HG03520 (cell line): ENCODE measurements around the gene GRK5.
"Not testable (repeated sequence)": the region's sequence is repeated elsewhere in the genome, so short reads cannot be mapped to it uniquely, and the experiment has no call there.

Experiments
- ATAC-seq: cut with Tn5 transposase; IDR thresholded peaks from one replicate; pipeline ENCODE4 v1.9.1; 2021; ENCODE audit warnings: mild to moderate bottlenecking, moderate library complexity; ENCODE audit not compliant: unreplicated experiment

GRK5 gene

DNA sequence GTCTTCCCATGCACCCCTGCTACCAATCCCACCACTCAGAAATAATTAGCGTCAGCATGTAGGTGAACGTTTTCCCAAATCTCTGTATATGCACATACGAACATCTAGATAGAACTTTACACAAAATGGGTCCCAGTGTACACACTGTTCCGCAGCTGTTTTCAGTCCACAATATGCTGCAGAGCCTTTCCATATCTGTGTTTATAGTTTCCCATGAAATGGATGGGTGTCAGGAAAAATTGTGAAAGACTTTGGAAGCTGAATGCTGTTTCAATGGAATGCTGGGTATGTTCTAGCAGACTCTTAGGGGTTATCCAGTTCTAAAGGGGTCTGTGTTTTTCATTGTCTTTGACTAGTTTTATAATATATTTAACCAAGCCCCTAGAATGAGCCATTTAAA lies 13.8 kb downstream of the GRK5 start:
- no peak for ATAC-seq

- ATAC-seq = no peak
Measured at GRCh38 chr10:119221666-119222065, 14.3 kb downstream of the GRK5 start.

DNA sequence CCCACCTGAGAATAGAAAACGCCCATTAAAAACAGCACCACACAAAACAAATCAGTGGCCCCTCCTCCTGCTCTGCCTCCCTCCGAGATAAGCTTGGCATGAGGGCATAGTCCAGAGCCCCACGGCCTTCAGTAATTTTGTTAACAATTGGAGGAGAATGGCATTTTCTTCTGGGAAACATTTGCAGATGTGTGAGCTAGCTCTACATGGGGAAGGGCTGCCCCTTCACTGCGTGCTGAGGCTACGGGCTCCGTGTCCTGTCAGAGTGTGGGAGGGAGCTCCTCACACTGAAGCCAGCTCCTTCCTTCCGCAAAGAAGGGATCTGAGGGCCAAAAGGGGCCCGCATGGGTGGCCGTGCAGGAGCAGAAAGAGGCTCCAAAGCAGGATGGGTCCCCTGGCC lies 15.2 kb downstream of the GRK5 start:
- ATAC-seq = no peak

DNA sequence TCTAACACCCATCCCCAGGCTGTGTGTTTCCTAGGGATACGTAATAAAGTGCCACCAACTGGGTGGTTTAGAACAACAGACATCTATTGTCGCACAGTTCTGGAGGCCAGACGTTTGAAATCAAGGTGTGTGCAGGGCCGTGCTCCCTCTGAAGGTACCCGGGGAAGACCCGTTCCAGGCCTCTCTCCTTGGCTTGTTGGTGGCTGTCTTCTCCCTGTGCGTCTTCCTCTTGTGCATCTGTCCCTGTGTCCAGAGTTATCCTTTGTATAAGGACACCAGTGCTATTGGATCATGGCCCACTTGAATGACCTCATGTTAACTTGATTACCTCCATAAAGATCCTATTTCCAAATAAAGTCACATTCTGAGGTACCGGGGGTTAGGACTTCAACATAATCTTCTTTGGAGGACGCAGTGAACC lies 15.6 kb downstream of the GRK5 start:
- no peak for ATAC-seq

GRCh38 chr10:119225083-119225658 lies 17.8 kb downstream of the GRK5 start:
- no peak for ATAC-seq

GRCh38 chr10:119227825-119228224 lies 20.5 kb downstream of the GRK5 start:
- ATAC-seq = no peak

DNA sequence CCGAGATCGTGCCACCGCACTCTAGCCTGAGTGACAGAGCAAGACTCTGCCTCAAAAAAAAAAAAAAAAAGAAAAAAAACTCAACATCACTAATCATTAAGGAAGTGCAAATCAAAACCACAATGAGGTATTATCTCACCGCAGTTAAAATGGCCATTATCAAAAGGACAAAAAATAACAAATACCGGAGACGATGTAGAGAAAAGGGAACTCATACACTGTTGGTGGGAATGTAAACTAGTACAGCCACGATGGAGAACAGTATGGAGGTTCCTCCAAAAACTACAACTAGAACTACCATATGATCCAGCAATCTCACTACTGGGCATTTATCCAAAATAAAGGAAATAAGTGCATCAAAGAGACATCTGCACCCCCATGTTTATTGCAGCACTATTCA lies 24.3 kb downstream of the GRK5 start:
- no peak for ATAC-seq

- ATAC-seq = not testable (repeated sequence)
Measured at GRCh38 chr10:119232439-119232838, 25.1 kb downstream of the GRK5 start.

GRCh38 chr10:119233123-119233820 lies 25.9 kb downstream of the GRK5 start:
- no peak for ATAC-seq

DNA sequence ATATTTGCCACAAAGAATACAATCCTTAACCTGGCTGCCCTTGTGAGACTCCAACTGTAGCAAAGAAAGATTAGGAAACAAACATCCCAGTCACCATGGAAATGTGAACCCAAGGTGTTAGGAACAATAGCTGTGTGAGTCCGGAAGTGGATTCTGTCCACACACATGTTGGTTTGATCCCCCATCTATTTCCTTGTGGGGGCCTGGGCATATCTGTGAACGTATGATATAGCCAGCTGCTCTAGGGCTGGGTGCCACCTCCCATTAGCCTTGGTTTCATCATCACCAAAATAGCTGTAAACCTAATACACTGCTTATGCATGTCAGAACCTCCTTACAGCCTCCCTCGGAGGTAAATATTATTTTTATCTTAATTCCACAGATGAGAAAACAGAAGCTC lies 26.4 kb downstream of the GRK5 start:
- no peak for ATAC-seq

DNA sequence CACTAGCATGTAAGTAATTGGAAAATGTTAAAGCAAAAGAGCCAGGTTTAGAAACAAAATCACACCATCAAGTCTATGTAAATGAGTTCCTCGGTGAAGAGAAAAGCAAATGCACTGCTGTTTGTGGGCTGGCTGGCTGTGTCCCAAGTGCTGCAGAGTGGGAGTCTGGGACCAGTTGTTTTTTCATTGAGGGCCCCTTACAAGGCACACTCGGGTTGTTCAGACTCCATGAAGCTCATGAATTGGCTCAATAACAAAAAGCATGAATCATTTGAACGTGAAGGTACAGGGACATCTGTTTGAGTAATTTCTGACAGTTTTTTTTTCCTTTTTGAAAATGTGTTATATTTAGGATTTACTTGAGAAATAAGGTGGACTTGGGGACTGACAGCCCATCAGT lies 28.0 kb downstream of the GRK5 start:
- no peak for ATAC-seq

DNA sequence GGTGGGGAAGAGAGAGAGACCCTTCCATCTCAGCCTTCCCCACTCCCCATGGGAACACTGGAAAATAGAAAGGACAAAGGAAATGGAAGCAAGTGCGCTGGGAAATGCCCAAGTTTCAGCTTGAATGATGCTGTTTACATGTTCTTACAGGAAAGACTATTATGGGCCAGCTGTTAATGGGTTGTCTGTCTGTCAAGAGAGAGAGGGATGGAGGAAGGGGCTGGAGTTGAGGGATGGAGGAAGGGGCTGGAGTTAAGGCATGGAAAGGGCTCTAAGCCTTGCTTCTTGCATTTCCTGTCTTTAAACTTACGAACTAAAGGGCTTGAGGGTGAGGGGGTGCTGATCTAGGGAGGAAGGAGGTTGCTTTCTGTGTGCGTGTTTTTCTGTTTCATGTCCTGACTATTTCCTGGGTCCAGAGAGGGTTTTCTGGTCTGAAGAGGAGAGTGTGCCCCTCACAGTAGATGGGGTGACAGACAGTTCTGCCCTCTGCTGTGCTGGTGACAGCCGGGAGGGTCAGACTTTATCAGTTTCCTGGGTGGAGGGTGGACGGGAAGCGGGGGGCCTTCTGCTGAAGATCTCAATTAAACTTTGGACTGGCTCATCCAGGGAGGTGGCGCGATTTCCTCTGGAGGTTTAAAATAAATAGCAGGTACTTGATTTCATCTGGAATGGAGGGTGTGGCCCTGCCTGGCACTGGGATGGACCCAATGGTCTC lies 30.5 kb downstream of the GRK5 start:
- ATAC-seq = no peak

GRCh38 chr10:119238577-119238976 lies 31.2 kb downstream of the GRK5 start:
- ATAC-seq = no peak

DNA sequence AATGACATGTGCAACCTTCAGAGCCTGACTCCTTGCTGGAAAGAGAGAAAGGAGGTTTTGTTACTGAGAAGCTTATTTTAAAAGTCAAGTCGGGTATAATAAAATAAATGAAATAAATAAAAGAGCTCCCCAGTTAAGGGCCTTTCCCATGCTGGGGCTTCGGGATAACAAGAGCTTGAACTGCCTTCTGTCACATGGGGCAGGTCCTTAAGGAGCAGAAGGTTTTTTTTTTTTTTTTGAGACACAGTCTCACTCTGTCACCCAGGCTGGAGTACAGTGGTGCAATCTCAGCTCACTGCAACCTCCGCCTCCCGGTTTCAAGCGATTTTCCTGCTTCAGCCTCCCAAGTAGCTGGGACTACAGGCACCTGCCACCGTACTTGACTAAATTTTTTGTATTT lies 31.6 kb downstream of the GRK5 start:
- ATAC-seq = not testable (repeated sequence)

- ATAC-seq = not testable (repeated sequence)
Measured at GRCh38 chr10:119239630-119240029, 32.3 kb downstream of the GRK5 start.

- no peak for ATAC-seq
Measured at GRCh38 chr10:119241066-119241465, 33.7 kb downstream of the GRK5 start.

DNA sequence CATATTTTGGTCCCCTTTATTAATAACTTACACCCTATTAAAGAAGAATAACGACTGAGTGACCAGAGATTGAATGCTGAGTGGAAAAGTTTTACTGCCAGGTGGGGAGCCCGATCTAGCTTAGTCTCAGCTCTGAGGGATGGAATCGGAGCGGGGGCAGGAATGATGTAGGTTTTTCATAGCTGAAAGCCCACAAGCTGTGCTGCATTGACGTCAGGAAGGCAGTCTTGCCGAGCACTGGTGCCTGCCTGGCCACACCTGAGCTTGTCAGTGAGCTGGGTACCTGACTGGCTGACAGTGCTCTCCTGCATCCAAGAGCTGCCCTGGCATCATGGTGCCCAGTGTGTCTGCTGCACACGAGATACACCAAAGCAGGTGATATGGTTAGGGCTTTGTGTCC lies 34.8 kb downstream of the GRK5 start:
- ATAC-seq = no peak

DNA sequence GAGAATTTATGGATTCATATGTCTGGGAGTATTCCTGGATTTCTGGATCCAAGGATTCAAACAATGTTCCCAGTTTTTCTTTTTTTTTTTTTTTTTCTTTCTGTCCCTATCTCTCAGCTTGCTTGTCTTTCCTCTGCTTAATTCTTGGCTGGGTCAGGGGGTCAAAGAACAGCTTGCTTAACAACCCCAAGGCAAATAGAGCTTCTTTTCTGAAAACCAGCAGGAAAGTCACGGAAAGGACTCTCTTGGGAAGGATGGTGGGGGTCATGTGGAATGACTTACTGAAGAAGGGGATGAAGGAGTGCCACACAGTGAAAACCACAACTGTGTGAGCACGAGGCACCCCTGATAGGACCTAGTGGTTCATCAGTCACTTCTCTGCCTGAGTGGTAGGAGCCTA lies 36.1 kb downstream of the GRK5 start:
- ATAC-seq = no peak

- no peak for ATAC-seq
Measured at GRCh38 chr10:119243967-119244366, 36.6 kb downstream of the GRK5 start.

DNA sequence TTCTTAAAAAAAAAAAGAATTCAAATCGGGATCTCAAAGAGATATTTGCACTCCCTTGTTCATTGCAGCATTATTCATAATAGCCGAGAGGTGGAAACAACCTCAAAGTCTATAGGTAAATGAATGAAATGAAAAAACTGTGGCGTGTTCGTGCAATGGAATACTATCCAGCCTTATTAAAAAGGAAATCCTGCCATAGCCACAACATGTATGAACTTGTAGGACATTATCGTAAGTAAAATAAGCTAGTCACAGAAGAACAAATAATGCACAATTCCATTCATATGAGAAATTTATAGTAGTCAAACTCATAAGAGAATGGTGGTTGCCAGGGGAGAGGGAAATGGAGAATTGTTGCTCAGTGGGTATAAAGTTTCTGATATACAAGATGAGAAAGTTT lies 37.9 kb downstream of the GRK5 start:
- no peak for ATAC-seq

GRCh38 chr10:119246862-119247549 lies 39.6 kb downstream of the GRK5 start:
- no peak for ATAC-seq

GRCh38 chr10:119247550-119247894 lies 40.2 kb downstream of the GRK5 start:
- no peak for ATAC-seq
